MG63 (cell line): ENCODE results near the gene ATG13. TPM values are rescaled to one million over a fixed set of nuclear protein-coding genes. Genes with fewer than 3 reads are reported as not detected.

Experiments used
- DNase-seq: peaks from one replicate; pipeline ENCODE4 v3.0.0-alpha.2; 2020
- H3K27me3 ChIP-seq: fragments of 250-450 bp; sonication (Bioruptor Pico); 2 replicates; pipeline ENCODE4 v1.5.1; 2020; ENCODE audit warnings: mild to moderate bottlenecking, moderate library complexity
- H3K36me3 ChIP-seq: fragments of 250-450 bp; sonication (Bioruptor Pico); 2 replicates; pipeline ENCODE4 v1.5.1; 2020; ENCODE audit warnings: mild to moderate bottlenecking, moderate library complexity
- H3K4me3 ChIP-seq: fragments of 250-450 bp; sonication (Bioruptor Pico); 2 replicates; pipeline ENCODE4 v1.5.1; 2020; ENCODE audit warnings: mild to moderate bottlenecking, moderate library complexity
- H3K9me3 ChIP-seq: fragments of 250-450 bp; sonication (Bioruptor Pico); 2 replicates; pipeline ENCODE4 v1.5.1; 2020; ENCODE audit warnings: mild to moderate bottlenecking, moderate library complexity
- total RNA-seq: library from RNA; depleted of rRNA; stranded (reverse); fragments of >200 nt; shearing (Covaris generic); gene quantifications from 2 replicates; pipeline ENCODE4 v1.2.3, GENCODE V29; 2014; ENCODE audit warnings: low replicate concordance; rRNA removed

Gene ATG13
- total RNA-seq, 1 experiment from 2014 or later: 41.2 TPM

DNA sequence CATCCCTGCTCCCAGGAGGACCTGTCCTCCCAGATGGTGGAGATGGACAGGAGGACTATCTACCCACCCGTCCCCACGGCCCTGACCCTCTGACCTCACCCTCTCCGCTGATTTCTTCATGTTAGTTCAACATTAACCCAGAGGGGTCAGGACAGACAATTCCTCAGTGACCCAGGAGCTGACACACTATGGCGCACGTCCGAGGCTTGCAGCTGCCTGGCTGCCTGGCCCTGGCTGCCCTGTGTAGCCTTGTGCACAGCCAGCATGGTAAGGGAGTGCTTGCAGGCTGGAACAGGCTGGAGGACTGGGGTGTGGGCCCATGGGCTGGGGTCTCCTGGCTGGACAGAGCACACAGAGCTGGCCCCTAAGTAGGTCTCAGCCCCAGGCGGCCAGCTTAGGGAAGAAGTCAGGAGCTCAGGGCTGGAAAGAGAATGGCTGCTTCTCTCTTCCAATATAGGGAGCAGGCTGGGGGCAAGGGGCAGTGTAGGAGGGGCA is 101.7 kb downstream of the ATG13 start, which contains the start of gene F2:
F2 (plus strand) TSS at position 166 of the 495 bp plus-strand sequence; CDS start at position 189, 23 bp downstream.
- H3K4me3 ChIP-seq: no peak within 1 kb of the TSS
- DNase-seq: no peak
- no peaks in the 10 kb centered on the region for H3K36me3 ChIP-seq
- no peaks in the 10 kb centered on the region for H3K9me3 ChIP-seq
- H3K27me3 ChIP-seq: no peaks in the 10 kb centered on the region

DNA sequence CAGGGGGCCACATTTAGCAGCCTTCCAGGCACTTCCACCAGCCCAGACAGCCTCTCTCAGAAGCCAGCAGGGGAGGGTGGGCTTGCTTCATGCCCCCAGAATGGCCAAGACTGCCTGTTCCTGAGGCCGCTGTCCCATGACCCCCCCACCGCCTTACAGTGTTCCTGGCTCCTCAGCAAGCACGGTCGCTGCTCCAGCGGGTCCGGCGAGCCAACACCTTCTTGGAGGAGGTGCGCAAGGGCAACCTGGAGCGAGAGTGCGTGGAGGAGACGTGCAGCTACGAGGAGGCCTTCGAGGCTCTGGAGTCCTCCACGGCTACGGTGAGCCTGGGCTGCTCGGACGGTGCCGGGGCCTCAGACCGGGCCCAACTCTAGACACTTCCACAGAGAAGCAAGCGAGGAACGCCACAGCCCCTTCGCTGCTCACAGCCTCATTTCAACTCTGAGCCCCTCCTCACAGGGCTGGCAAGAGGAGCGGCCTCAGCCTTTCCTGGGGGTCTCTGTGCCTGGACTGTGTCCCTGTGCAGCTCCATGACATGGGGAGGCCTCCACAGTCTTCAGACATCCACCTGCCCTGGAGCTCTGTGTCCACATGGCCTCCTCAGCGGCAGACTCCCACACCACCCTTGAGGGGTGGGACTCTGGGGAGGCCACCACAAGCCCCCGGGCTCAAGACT is 102.3 kb downstream of the ATG13 start:
- no peak overlapping the region for H3K4me3 ChIP-seq
- no peaks in the 10 kb centered on the region for H3K27me3 ChIP-seq
- no peaks in the 10 kb centered on the region for H3K9me3 ChIP-seq
- H3K36me3 ChIP-seq: no peaks in the 10 kb centered on the region
- no peak for DNase-seq

DNA sequence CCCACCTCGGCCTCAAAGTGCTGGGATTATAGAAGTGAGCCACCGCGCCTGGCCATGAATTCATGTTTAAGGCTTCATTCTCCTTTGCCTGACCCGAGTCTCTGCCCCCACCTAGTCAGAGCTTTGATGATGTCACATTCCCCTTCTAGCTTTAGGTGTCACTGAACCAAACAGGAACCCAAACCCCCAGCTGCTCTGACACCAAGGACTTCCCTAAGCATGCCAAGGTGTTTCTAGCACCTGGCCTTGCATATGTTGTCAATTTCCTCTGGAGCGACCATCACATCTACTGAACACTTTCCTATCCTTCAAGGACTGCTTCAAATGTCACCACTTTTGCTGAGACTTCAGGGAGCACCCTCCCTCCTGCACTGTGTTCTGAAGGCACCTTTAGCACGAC is 103.9 kb downstream of the ATG13 start:
- H3K9me3 ChIP-seq: no peaks in the 10 kb centered on the region
- no peak for DNase-seq
- H3K27me3 ChIP-seq: no peaks in the 10 kb centered on the region
- no peak overlapping the region for H3K4me3 ChIP-seq
- H3K36me3 ChIP-seq: no peaks in the 10 kb centered on the region

DNA sequence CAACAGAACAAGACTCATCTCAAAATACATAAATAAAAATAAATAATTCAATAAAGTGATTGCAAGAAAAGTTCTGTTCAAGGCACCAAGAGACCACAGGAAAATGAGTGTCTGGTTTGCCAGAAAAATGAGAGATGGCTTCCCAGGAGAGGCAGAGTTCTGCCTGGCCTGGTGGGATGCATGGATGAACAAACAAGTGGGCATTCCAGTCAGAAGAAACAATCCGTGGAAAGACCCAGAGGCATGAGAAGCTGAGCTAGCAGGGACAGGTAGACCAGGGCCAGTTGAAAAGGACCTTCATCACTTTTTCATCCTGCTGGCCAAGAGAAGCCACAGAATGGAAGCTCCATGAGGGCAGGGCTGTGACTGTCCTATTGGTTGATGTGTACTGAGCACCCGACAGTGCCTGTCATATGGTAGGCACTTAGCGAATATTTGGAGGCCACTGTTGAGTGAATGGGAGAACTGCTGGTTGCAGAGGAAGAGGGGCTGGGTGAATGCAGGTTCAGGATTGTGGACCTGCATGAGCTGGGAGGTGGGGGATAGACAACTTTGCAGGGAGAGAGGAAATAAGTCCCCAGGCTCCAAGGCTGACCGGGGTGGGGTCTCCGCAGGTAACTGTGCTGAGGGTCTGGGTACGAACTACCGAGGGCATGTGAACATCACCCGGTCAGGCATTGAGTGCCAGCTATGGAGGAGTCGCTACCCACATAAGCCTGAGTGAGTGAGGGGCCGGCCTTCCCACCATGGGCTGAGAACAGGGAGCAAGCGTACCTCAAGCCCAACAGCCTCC is 105.4 kb downstream of the ATG13 start:
- no peak for DNase-seq
- Histone ChIP-seq H3K9me3 (no peaks in the 10 kb centered on the region), H3K36me3 (no peaks in the 10 kb centered on the region), H3K4me3 (no peak overlapping the region), H3K27me3 (no peaks in the 10 kb centered on the region)

DNA sequence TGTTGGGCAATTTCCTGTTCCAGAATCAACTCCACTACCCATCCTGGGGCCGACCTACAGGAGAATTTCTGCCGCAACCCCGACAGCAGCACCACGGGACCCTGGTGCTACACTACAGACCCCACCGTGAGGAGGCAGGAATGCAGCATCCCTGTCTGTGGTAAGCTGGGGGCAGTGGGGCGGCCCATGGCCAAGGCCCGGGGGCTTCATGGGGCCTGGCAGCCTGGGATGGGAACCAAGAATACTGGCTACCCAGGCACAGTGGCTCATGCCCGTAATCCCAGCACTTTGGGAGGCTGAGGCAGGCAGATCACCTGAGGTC is 106.0 kb downstream of the ATG13 start:
- no peaks in the 10 kb centered on the region for H3K27me3 ChIP-seq
- no peaks in the 10 kb centered on the region for H3K36me3 ChIP-seq
- DNase-seq: no peak
- no peak overlapping the region for H3K4me3 ChIP-seq
- no peaks in the 10 kb centered on the region for H3K9me3 ChIP-seq

DNA sequence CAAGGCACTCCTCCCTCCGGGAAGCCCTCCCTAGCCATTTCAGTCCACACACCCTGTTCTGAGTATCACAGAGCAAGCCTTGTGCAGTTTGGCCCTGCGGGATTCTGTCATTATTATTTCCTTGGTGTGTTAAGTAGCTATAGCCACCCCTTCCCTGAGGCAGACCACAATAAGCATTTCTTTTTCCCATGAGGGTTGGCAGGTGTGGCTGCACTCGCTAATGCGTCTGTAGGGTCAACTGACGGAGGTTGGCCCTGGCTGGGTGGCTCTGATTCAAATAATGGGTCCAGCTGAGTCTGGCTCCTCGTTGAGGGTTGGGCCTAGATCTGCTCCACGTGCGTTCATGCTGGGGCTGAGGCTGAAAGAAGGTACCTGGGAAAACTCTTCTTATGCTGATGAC is 106.7 kb downstream of the ATG13 start:
- no peaks in the 10 kb centered on the region for H3K27me3 ChIP-seq
- DNase-seq: no peak
- no peak overlapping the region for H3K4me3 ChIP-seq
- no peaks in the 10 kb centered on the region for H3K36me3 ChIP-seq
- H3K9me3 ChIP-seq: no peaks in the 10 kb centered on the region

Other genes with a start within 250 kb of the ATG13 start
- 0.82 and 2.8 TPM in 2 replicates for gene MDK, start 235.9 kb upstream of the ATG13 start, total RNA-seq
- not detected in 2 replicates for gene CHRM4, start 225.8 kb upstream of the ATG13 start, total RNA-seq
- gene AMBRA1, start 23.5 kb upstream of the ATG13 start, total RNA-seq: 17.0 and 17.7 TPM in 2 replicates
- gene HARBI1, start 326 bp upstream of the ATG13 start, total RNA-seq: 4.0 and 4.5 TPM in 2 replicates
- gene ARHGAP1, start 83.1 kb downstream of the ATG13 start, total RNA-seq: 2.6 and 6.3 TPM in 2 replicates
- 8.0 and 16.1 TPM in 2 replicates for gene ZNF408, start 83.5 kb downstream of the ATG13 start, total RNA-seq
- gene F2, start 101.7 kb downstream of the ATG13 start, total RNA-seq: 0.46 TPM in 1 of 2 replicates, not detected in the other
- gene CKAP5, start 228.7 kb downstream of the ATG13 start, total RNA-seq: 61.6 and 65.4 TPM in 2 replicates